MM.1S (cell line): ENCODE results near the gene MED27.

Experiments
- CTCF ChIP-seq: fragments of 300-600 bp; sonication (generic); IDR thresholded peaks from 2 replicates; pipeline ENCODE4 v1.5.1; 2016; ENCODE audit warnings: antibody characterized with exemption, low read length, mixed read lengths
- EZH2phosphoT487 ChIP-seq: fragments of 300-600 bp; sonication (generic); IDR thresholded peaks from 2 replicates; pipeline ENCODE4 v1.6.1; 2018; ENCODE audit warnings: antibody characterized with exemption, low read length

- TF ChIP-seq CTCF (no peak), EZH2phosphoT487 (no peak)
Observed at GRCh38 chr9:131836607-131837315, 242.9 kb downstream of the MED27 start.
